Thyroid gland (tissue), 4 donors: Measurements from ENCODE around the gene SLC38A11. TPM values are rescaled to one million over a fixed set of nuclear protein-coding genes. Genes with fewer than 3 reads are reported as not detected.

Experiments
- DNase-seq, 2 donors: peaks; one replicate each; pipeline ENCODE4 v3.0.0-alpha.2; 2019
- H3K27ac ChIP-seq, 3 donors: fragments of 200-600 bp; sonication (generic); 1 replicate in 2 of 3; 2 replicates in 1 of 3; pipeline ENCODE4 v1.5.1; 2016 to 2019; ENCODE audit warnings: mild to moderate bottlenecking in 1 of 3, moderate library complexity in 1 of 3
- H3K27me3 ChIP-seq: fragments of 200-600 bp; sonication (generic); one replicate; pipeline ENCODE4 v1.5.1; 2019
- H3K36me3 ChIP-seq, 2 donors: fragments of 200-600 bp; sonication (generic); one replicate each; pipeline ENCODE4 v1.5.1; 2016 to 2019
- H3K4me1 ChIP-seq, 2 donors: fragments of 200-600 bp; sonication (generic); one replicate each; pipeline ENCODE4 v1.5.1; 2017 to 2019
- H3K4me3 ChIP-seq, 3 donors: fragments of 200-600 bp; sonication (generic); replicated peaks in 1 of 3; 1 replicate in 2 of 3; 2 replicates in 1 of 3; pipeline ENCODE4 v1.5.1; 2016; ENCODE audit warnings: mild to moderate bottlenecking in 1 of 3
- H3K9me3 ChIP-seq: fragments of 200-600 bp; sonication (generic); one replicate; pipeline ENCODE4 v1.5.1; 2017
- CTCF ChIP-seq, 6 experiments: fragments of 200-600 bp in 3 of 6; fragments of 450-650 bp in 3 of 6; sonication (generic) in 3 of 6; IDR thresholded peaks; one replicate each; pipeline ENCODE4 v1.5.1; 2016 to 2019; ENCODE audit warnings: antibody characterized with exemption in 6 of 6, mild to moderate bottlenecking in 2 of 6, inconsistent platforms in 1 of 6, moderate library complexity in 1 of 6
- POLR2A ChIP-seq, 2 donors: fragments of 450-650 bp; IDR thresholded peaks; one replicate each; pipeline ENCODE4 v1.6.1; 2017; ENCODE audit warnings: antibody characterized with exemption in 2 of 2, mild to moderate bottlenecking in 2 of 2, moderate library complexity in 1 of 2
- WGBS, 2 donors: methylation state at CpG; one replicate each; pipeline ENCODE4 v1.1.5; 2017; 5-methylcytosine and 5-hydroxymethylcytosine counted together
- intact Hi-C: fragments of 100-400 bp; cut with DNase I; formaldehyde crosslinking; loops from one replicate; pipeline ENCODE4 v1.15.1; 2023
- total RNA-seq, 4 donors: library from RNA; depleted of rRNA; stranded (reverse); fragments of >200 nt; gene quantifications; one replicate each; pipeline ENCODE4 v1.2.3, GENCODE V29; 2016

SLC38A11 gene
- total RNA-seq, 4 donors from 2014 or later, result 1.2 to 3.7 TPM; not detected in 2

GRCh38 chr2:164964700-164965099 is 9.4 kb upstream of the SLC38A11 start:
- WGBS, 2 donors, result 72 to 83% methylated on average over 1 of the region's 1 CpG
- DNase-seq, result no peak

GRCh38 chr2:164960159-164960558 is 4.8 kb upstream of the SLC38A11 start:
- peaks cover under 1 to 4% of the 10 kb centered on the region in 2 donors for H3K4me1 ChIP-seq
- H3K27ac ChIP-seq, result no peak overlapping the region
- no peaks in the 10 kb centered on the region for H3K27me3 ChIP-seq
- TF ChIP-seq POLR2A (IDR thresholded peaks at IDR 0.05), result no peak
- TF ChIP-seq CTCF (IDR thresholded peaks at IDR 0.05), result no peak
- intact Hi-C loops, result no loop called here
- DNase-seq, result no peak
- WGBS, 2 donors, result 71 to 75% methylated on average over 2 of the region's 2 CpGs
- H3K4me3 ChIP-seq, result no peak overlapping the region
- H3K9me3 ChIP-seq, result no peaks in the 10 kb centered on the region
- H3K36me3 ChIP-seq, result no peaks in the 10 kb centered on the region

More at GRCh38 chr2:164964700-164965099, 9.4 kb upstream of the SLC38A11 start:
- Histone ChIP-seq H3K4me1 (no peaks in the 10 kb centered on the region), H3K9me3 (no peaks in the 10 kb centered on the region), H3K4me3 (no peak overlapping the region), H3K36me3 (no peaks in the 10 kb centered on the region), H3K27ac (no peak overlapping the region), H3K27me3 (no peaks in the 10 kb centered on the region)
- TF ChIP-seq POLR2A (IDR thresholded peaks at IDR 0.05), result no peak
- TF ChIP-seq CTCF (IDR thresholded peaks at IDR 0.05), result no peak
- intact Hi-C loops, result no loop called here

GRCh38 chr2:164954186-164954585 is 1.1 kb downstream of the SLC38A11 start:
- peaks cover 5 to 7% of the 10 kb centered on the region in 2 donors for H3K4me1 ChIP-seq
- no peak for DNase-seq
- H3K4me3 ChIP-seq, result no peak overlapping the region
- intact Hi-C loops, result no loop called here
- no peak overlapping the region for H3K27ac ChIP-seq
- H3K27me3 ChIP-seq, result no peaks in the 10 kb centered on the region
- H3K36me3 ChIP-seq, result no peaks in the 10 kb centered on the region
- TF ChIP-seq POLR2A (IDR thresholded peaks at IDR 0.05), result no peak
- TF ChIP-seq CTCF (IDR thresholded peaks at IDR 0.05), result no peak
- no peaks in the 10 kb centered on the region for H3K9me3 ChIP-seq
- WGBS, 2 donors, result 93 to 94% methylated on average over 4 of the region's 4 CpGs

DNA sequence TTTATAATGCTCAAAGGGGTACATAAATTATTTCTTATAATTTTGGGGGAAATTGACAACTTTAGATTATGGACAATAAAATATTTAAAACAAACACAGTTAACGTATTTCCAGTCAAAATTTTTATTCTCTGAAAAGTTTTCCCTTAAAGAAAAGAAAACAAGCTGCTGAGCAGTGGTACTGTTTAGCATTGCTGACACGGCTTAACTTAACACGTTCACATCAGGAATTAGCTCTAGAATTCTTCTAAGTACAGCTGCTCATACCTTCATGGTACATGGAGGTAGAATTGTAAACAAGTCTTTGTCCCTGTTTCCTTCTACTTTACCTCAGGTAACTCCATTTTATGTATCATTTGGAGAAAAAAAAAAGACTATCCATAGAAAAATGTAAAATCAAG is 2.0 kb downstream of the SLC38A11 start:
- WGBS, 2 donors, result 73 to 84% methylated on average over 3 of the region's 3 CpGs
- TF ChIP-seq CTCF (IDR thresholded peaks at IDR 0.05), result no peak

DNA sequence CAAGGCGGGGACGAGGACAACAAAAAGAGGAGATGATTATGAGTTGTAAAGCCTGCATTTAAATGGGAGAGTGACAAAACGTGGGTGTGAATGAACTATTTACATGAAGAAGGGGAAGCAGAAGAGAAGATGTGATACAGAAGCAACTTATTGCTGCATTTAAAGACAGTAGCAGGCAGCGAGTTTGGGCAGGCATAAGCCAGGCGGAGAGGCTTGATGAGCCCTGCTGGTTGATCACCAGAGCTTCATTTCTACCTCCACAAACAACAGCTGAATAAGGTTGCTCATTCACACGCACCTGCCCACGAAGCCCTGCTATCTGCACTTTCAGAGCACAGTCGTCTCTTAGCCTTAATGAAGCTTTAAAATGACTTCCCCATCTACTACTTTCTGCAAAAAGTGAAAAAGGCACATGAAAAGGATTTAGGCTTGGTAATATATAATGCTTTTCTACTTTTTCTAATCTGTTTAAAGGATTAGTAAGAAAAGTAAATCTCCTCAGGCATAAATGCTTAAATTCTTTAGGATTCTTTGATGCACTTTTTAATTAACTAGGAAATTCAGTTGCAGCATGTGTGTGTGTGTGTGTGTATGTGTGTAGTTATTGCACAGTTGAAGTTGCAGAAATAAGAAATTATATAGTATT is 3.1 kb downstream of the SLC38A11 start:
- Histone ChIP-seq H3K27ac (no peak overlapping the region), H3K9me3 (no peaks in the 10 kb centered on the region), H3K4me3 (no peak overlapping the region), H3K36me3 (no peaks in the 10 kb centered on the region), H3K27me3 (no peaks in the 10 kb centered on the region), H3K4me1 (peaks cover 5 to 7% of the 10 kb centered on the region in 2 donors)
- WGBS, 2 donors, result 85 to 90% methylated on average over 8 of the region's 8 CpGs
- no peak for DNase-seq
- intact Hi-C loops, result no loop called here
- no peak for TF ChIP-seq POLR2A (IDR thresholded peaks at IDR 0.05)
- no peak for TF ChIP-seq CTCF (IDR thresholded peaks at IDR 0.05)

More for the DNA sequence above, 2.0 kb downstream of the SLC38A11 start:
- Histone ChIP-seq H3K9me3 (no peaks in the 10 kb centered on the region), H3K4me1 (peaks cover 5 to 7% of the 10 kb centered on the region in 2 donors), H3K27me3 (no peaks in the 10 kb centered on the region), H3K4me3 (no peak overlapping the region), H3K27ac (no peak overlapping the region), H3K36me3 (no peaks in the 10 kb centered on the region)
- DNase-seq, result no peak
- intact Hi-C loops, result no loop called here
